Measurements from ENCODE around the gene ST14. TPM values are rescaled to one million over a fixed set of nuclear protein-coding genes. Genes with fewer than 3 reads are reported as not detected.

Gene ST14
- total RNA-seq, 4 donors from 2014 or later = 0.88 to 15.6 (median 2.8) TPM

DNA sequence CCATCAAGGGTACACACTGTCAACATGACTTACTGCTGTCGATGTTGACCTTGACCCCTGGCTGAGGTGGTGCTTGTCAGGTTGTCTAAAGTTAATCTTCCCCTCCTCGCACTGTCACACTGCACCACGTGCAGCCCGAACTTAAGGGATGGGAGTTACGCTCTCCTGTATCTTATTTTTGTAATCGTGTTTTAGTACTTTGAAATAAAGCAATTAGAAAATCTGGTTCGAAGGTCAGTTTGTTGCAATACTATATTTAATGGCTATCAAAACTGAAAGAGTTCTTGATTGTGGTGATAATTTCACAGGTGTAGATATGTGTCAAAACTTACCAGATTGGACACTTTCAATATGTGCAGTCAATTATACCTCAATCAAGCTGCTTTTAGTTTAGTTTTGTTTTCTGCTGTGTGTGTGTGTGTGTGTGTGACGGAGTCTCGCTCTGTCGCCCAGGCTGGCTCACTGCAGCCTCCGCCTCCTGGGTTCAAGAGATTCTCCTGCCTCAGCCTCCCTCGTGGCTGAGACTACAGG, 10.7 kb upstream of the ST14 start:
- TF ChIP-seq CTCF (IDR thresholded peaks at IDR 0.05) (no peak), POLR2A (IDR thresholded peaks at IDR 0.05) (no peak)
- intact Hi-C loops (cut with DNase I; ENCODE audit: low total_unique reads) = no loop called here
- no peak overlapping the region for H3K4me3 ChIP-seq
- H3K27ac ChIP-seq = no peak overlapping the region
- DNase-seq = no peak
- no peaks in the 10 kb centered on the region for H3K9me3 ChIP-seq
- no peaks in the 10 kb centered on the region for H3K27me3 ChIP-seq
- H3K36me3 ChIP-seq = no peaks in the 10 kb centered on the region
- H3K4me1 ChIP-seq = no peaks in the 10 kb centered on the region

DNA sequence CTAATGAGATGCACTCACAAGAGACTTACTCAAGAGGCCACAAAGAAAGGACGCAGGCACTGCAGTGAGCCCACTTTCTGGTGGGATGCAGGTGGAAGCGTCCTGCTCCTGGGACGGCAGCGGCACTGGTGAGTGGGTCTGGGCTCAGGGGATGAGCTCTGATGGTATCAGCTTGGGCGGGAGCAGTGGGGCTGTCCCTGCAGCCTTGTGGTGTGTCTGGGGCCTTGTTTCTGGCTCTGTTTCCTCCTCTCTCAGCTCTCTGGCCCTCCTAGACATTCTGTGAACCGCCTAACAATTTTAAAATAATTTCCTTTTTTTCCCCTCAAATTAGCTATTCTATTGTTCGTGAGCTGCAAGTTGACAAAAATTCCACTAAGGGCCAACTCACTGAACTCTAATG, 8.8 kb upstream of the ST14 start:
- no peak for TF ChIP-seq CTCF (IDR thresholded peaks at IDR 0.05)
- TF ChIP-seq POLR2A (IDR thresholded peaks at IDR 0.05) = no peak
- Histone ChIP-seq H3K9me3 (no peaks in the 10 kb centered on the region), H3K4me1 (no peaks in the 10 kb centered on the region), H3K4me3 (no peak overlapping the region), H3K27ac (no peak overlapping the region), H3K27me3 (no peaks in the 10 kb centered on the region), H3K36me3 (no peaks in the 10 kb centered on the region)
- no peak for DNase-seq
- intact Hi-C loops (cut with DNase I; ENCODE audit: low total_unique reads) = no loop called here

GRCh38 chr11:130151196-130151595, 8.4 kb upstream of the ST14 start:
- Histone ChIP-seq H3K27ac (no peak overlapping the region), H3K4me3 (no peak overlapping the region), H3K27me3 (no peaks in the 10 kb centered on the region), H3K36me3 (no peaks in the 10 kb centered on the region), H3K4me1 (no peaks in the 10 kb centered on the region), H3K9me3 (no peaks in the 10 kb centered on the region)
- DNase-seq = no peak
- intact Hi-C loops (cut with DNase I; ENCODE audit: low total_unique reads) = no loop called here
- no peak for TF ChIP-seq POLR2A (IDR thresholded peaks at IDR 0.05)
- TF ChIP-seq CTCF (IDR thresholded peaks at IDR 0.05) = no peak

- peaks cover 0 to 10% of the 10 kb centered on the region in 2 donors for H3K4me1 ChIP-seq
- H3K9me3 ChIP-seq = no peaks in the 10 kb centered on the region
- intact Hi-C loops (cut with DNase I; ENCODE audit: low total_unique reads) = no loop called here
- H3K27ac ChIP-seq = no peak overlapping the region
- no peaks in the 10 kb centered on the region for H3K36me3 ChIP-seq
- H3K27me3 ChIP-seq = peaks cover 0 to 15% of the 10 kb centered on the region in 2 donors
- no peak overlapping the region for H3K4me3 ChIP-seq
- TF ChIP-seq CTCF (IDR thresholded peaks at IDR 0.05) (no peak), POLR2A (IDR thresholded peaks at IDR 0.05) (no peak)
- no peak for DNase-seq
These were observed 3.2 kb upstream of the ST14 start for GRCh38 chr11:130156108-130157022.

- H3K36me3 ChIP-seq = no peaks in the 10 kb centered on the region
- intact Hi-C loops (cut with DNase I; ENCODE audit: low total_unique reads) = no loop called here
- peaks cover 0 to 10% of the 10 kb centered on the region in 2 donors for H3K4me1 ChIP-seq
- DNase-seq = no peak
- H3K27ac ChIP-seq = no peak overlapping the region
- no peaks in the 10 kb centered on the region for H3K9me3 ChIP-seq
- peaks cover 0 to 15% of the 10 kb centered on the region in 2 donors for H3K27me3 ChIP-seq
- no peak overlapping the region for H3K4me3 ChIP-seq
- TF ChIP-seq POLR2A (IDR thresholded peaks at IDR 0.05) (no peak), CTCF (IDR thresholded peaks at IDR 0.05) (no peak)
These were observed 2.5 kb upstream of the ST14 start for GRCh38 chr11:130157101-130157500.
